GM12878 (cell line): Measurements from ENCODE around the gene UBE2Q2. TPM values are rescaled to one million over a fixed set of nuclear protein-coding genes. Genes with fewer than 3 reads are reported as not detected.

Experiments used
- ATAC-seq: fragments of 200-7000 bp; cut with Tn5 transposase; 3 replicates; pipeline ENCODE4 v1.9.1; 2020; ENCODE audit warnings: mild to moderate bottlenecking, moderate library complexity
- BruUV-seq: library from RNA; stranded (reverse); fragments of 400-500 nt; replicated peaks from 2 replicates; lab custom pipeline; 2021; lab: Mats Ljungman, UMichigan
- CTCF ChIA-PET: fragments of 300-600 bp; sonication (Branson Sonifier 250); formaldehyde crosslinking; extraction: SDS; loops from one replicate; lab custom pipeline; 2021; ENCODE audit warnings: inconsistent platforms; lab: Yijun Ruan, JAX
- POLR2A ChIA-PET: fragments of 350-600 bp; formaldehyde crosslinking; extraction: SDS; loops from one replicate; lab custom pipeline; 2021; ENCODE audit warnings: inconsistent platforms; lab: Charles Lee
- RAD21 ChIA-PET: fragments of 300-600 bp; sonication (Branson Sonifier 250); formaldehyde crosslinking; loops from one replicate; lab custom pipeline; 2023; ENCODE audit warnings: antibody characterized with exemption; ENCODE audit not compliant: unreplicated experiment; lab: Charles Lee
- SMC1A ChIA-PET: fragments of 300-600 bp; sonication (Branson Sonifier 250); formaldehyde crosslinking; loops from one replicate; lab custom pipeline; 2023; ENCODE audit not compliant: unreplicated experiment, uncharacterized antibody; lab: Charles Lee
- DNase-seq: peaks from one replicate; pipeline ENCODE4 v3.0.0-alpha.2; 2011; ENCODE audit warnings: low read depth, low spot score
- FAIRE-seq: peaks from 3 replicates; lab custom pipeline; 2011; peaks lifted over from hg19 to GRCh38; lab: Jason Lieb, UNC
- H2AFZ ChIP-seq: 2 replicates; pipeline ENCODE4 v1.6.0; 2011; ENCODE audit warnings: low read depth, low read length, control low read depth; ENCODE audit not compliant: control insufficient read depth
- H3K27ac ChIP-seq: 2 replicates; pipeline ENCODE4 v1.5.1; 2011; ENCODE audit warnings: control low read depth; ENCODE audit not compliant: control insufficient read depth, insufficient read depth
- H3K27me3 ChIP-seq, 2 experiments: replicated peaks in 1 of 2; 2 replicates each; pipeline versions ENCODE4 v1.6.0 to v1.6.1; 2011; ENCODE audit warnings: low read length in 1 of 2; ENCODE audit not compliant: control insufficient read depth in 2 of 2, insufficient read depth in 2 of 2
- H3K36me3 ChIP-seq, 2 experiments: 2 replicates each; pipeline ENCODE4 v1.5.1; 2011; ENCODE audit warnings: low read length in 1 of 2; ENCODE audit not compliant: control insufficient read depth in 2 of 2, insufficient read depth in 2 of 2
- H3K4me1 ChIP-seq: 2 replicates; pipeline ENCODE4 v1.6.1; 2011; ENCODE audit warnings: mild to moderate bottlenecking, low read length, moderate library complexity, mixed read lengths; ENCODE audit not compliant: control insufficient read depth, insufficient read depth
- H3K4me2 ChIP-seq: 2 replicates; pipeline ENCODE4 v1.6.0; 2011; ENCODE audit warnings: control low read depth; ENCODE audit not compliant: control insufficient read depth, insufficient read depth
- H3K4me3 ChIP-seq: fragments of 200-600 bp; sonication (generic); 2 replicates; pipeline ENCODE4 v1.5.1; 2016
- H3K79me2 ChIP-seq: 2 replicates; pipeline ENCODE4 v1.6.0; 2011; ENCODE audit warnings: low read length; ENCODE audit not compliant: control insufficient read depth, insufficient read depth
- H3K9ac ChIP-seq: 2 replicates; pipeline ENCODE4 v1.8.0; 2011; ENCODE audit warnings: low read length, control low read depth, mixed read lengths; ENCODE audit not compliant: control insufficient read depth, insufficient read depth
- H3K9me3 ChIP-seq: replicated peaks from 3 replicates; pipeline ENCODE4 v1.5.1; 2011; ENCODE audit warnings: mild to moderate bottlenecking, low read length; ENCODE audit not compliant: control insufficient read depth, insufficient read depth
- H4K20me1 ChIP-seq: 2 replicates; pipeline ENCODE4 v1.6.0; 2011; ENCODE audit not compliant: control insufficient read depth, insufficient read depth
- ASH2L ChIP-seq: fragments of 300-600, 200-600 bp; sonication (generic); IDR thresholded peaks from 2 replicates; pipeline ENCODE4 v1.6.1; 2017; ENCODE audit warnings: low read depth, mild to moderate bottlenecking, borderline replicate concordance
- ATF7 ChIP-seq: fragments of 450-650 bp; IDR thresholded peaks from 2 replicates; pipeline ENCODE4 v1.6.1; 2016; ENCODE audit warnings: low read depth, mild to moderate bottlenecking
- BCL11A ChIP-seq: IDR thresholded peaks from 2 replicates; pipeline ENCODE4 v1.6.1; 2011; ENCODE audit warnings: low read depth, low read length
- CHD4 ChIP-seq: fragments of 200-600 bp; sonication (generic); IDR thresholded peaks from 2 replicates; pipeline ENCODE4 v1.6.1; 2016; ENCODE audit warnings: mild to moderate bottlenecking
- DPF2 ChIP-seq: fragments of 450-650 bp; IDR thresholded peaks from 2 replicates; pipeline ENCODE4 v1.6.1; 2017; ENCODE audit warnings: mild to moderate bottlenecking
- EGR1 ChIP-seq, 2 experiments: IDR thresholded peaks; 1 replicate in 1 of 2; 2 replicates in 1 of 2; pipeline ENCODE4 v1.6.1; 2011 to 2012; ENCODE audit warnings: low read depth in 2 of 2, low read length in 2 of 2, borderline replicate concordance in 1 of 2, mild to moderate bottlenecking in 1 of 2, moderate library complexity in 1 of 2
- HDAC6 ChIP-seq: fragments of 200-600 bp; sonication (generic); IDR thresholded peaks from one replicate; pipeline ENCODE4 v1.8.0; 2017; ENCODE audit warnings: antibody characterized with exemption; ENCODE audit not compliant: unreplicated experiment
- SMAD1 ChIP-seq: fragments of 450-650 bp; IDR thresholded peaks from 2 replicates; pipeline ENCODE4 v1.6.1; 2018; ENCODE audit warnings: mild to moderate bottlenecking, low read depth; ENCODE audit not compliant: partially characterized antibody
- SREBF1 ChIP-seq: IDR thresholded peaks from 2 replicates; pipeline ENCODE4 v1.6.1; 2012; ENCODE audit warnings: mild to moderate bottlenecking, low read length
- ZNF622 ChIP-seq: fragments of 450-650 bp; IDR thresholded peaks from 2 replicates; pipeline ENCODE4 v1.6.1; 2017; ENCODE audit warnings: mild to moderate bottlenecking, inconsistent platforms
- WGBS: methylation state at CpG from one replicate; pipeline ENCODE4 v1.1.6; 2016; ENCODE audit warnings: low lambda C conversion rate; ENCODE audit not compliant: insufficient replicate concordance, insufficient coverage; ENCODE audit errors: missing lambda C conversion rate; 5-methylcytosine and 5-hydroxymethylcytosine counted together
- in situ Hi-C: fragments of 300-500 bp; cut with MboI; formaldehyde crosslinking; loops from 9 replicates; pipeline ENCODE4 v1.14.3; 2018; ENCODE audit warnings: mixed read lengths
- intact Hi-C: fragments of 100-400 bp; cut with micrococcal nuclease; formaldehyde crosslinking; loops from one replicate; pipeline ENCODE4 v1.14.2; 2022; ENCODE audit not compliant: unreplicated experiment
- polyA plus RNA-seq, 11 experiments: library from polyadenylated mRNA; depleted of rRNA in 4 of 11; unstranded in 6 of 11; stranded (reverse) in 5 of 11; fragments of >200 nt; fragmentation: Nextera tagmentation in 4 of 11; fragmentation: Illumina TruSeq in 1 of 11; extraction: Ambion mirVana in 4 of 11; extraction: Trizol in 1 of 11; gene quantifications; 1 replicate in 1 of 11; 2 replicates in 10 of 11; pipeline versions ENCODE4 v1.2.1 to v1.2.3, GENCODE V29; 2011 to 2016; ENCODE audit warnings: inconsistent platforms in 2 of 11, missing spikeins in 2 of 11, low read depth in 1 of 11
- total RNA-seq, 4 experiments: library from RNA; depleted of rRNA in 3 of 4; stranded (reverse); fragments of >200 nt in 3 of 4; fragmentation: Illumina TruSeq in 1 of 4; extraction: Trizol in 1 of 4; gene quantifications; 2 replicates each; pipeline versions ENCODE4 v1.2.1 to v1.2.3, GENCODE V29; 2013 to 2021
- TF ChIP-seq, protein P1 (sequence below): IDR thresholded peaks from 2 replicates; pipeline ENCODE4 v1.6.1; 2012; ENCODE audit warnings: low read depth, low read length, improper control_type of control experiment
- TF ChIP-seq, protein P2 (sequence below): IDR thresholded peaks from 2 replicates; pipeline ENCODE4 v1.6.1; 2012; ENCODE audit warnings: low read depth, low read length, improper control_type of control experiment

Gene UBE2Q2
- total and polyA plus RNA-seq, 10 of the 15 experiments (the other 5 are each of a cell fraction or from before 2014, with no cell fraction given): 11.1 to 31.9 (median 21.6) TPM

- Histone ChIP-seq H3K79me2 (no peaks in the 10 kb centered on the region), H4K20me1 (no peaks in the 10 kb centered on the region), H3K9me3 (no peaks in the 10 kb centered on the region), H3K27me3 (no peaks in the 10 kb centered on the region), H2AFZ (no peak overlapping the region), H3K36me3 (peaks cover 0 to 3% of the 10 kb centered on the region in 2 experiments; a peak in 3 of 4 replicates), H3K4me3 (no peak overlapping the region), H3K4me1 (no peaks in the 10 kb centered on the region), H3K27ac (no peak overlapping the region), H3K9ac (no peak overlapping the region), H3K4me2 (no peak overlapping the region)
- intact Hi-C loops: no loop called here
- ChIA-PET SMC1A (interaction anchor here (1.1 kb wide), 1 partner anchor 243 kb away, joined by 3 read pairs; no protein-coding TSS in a partner anchor), POLR2A (no interaction called here), RAD21 (no interaction called here), CTCF (no interaction called here)
- DNase-seq: no peak
- in situ Hi-C loops: no loop called here
- no peak for FAIRE-seq
- BruUV-seq: no TSS peak
- WGBS: 100% methylated on average over 2 of the region's 2 CpGs
- TF ChIP-seq ASH2L: no peak
- TF ChIP-seq DPF2: no peak
- no peak for TF ChIP-seq EGR1 (IDR thresholded peaks at IDR 0.05; ENCODE audit: borderline replicate concordance in 1 of 2, low read depth in 2 of 2, low read length in 2 of 2)
- no peak for TF ChIP-seq CHD4
- no peak for TF ChIP-seq HDAC6
- no peak for TF ChIP-seq SMAD1
- TF ChIP-seq SREBF1: no peak
- TF ChIP-seq, protein P1, sequence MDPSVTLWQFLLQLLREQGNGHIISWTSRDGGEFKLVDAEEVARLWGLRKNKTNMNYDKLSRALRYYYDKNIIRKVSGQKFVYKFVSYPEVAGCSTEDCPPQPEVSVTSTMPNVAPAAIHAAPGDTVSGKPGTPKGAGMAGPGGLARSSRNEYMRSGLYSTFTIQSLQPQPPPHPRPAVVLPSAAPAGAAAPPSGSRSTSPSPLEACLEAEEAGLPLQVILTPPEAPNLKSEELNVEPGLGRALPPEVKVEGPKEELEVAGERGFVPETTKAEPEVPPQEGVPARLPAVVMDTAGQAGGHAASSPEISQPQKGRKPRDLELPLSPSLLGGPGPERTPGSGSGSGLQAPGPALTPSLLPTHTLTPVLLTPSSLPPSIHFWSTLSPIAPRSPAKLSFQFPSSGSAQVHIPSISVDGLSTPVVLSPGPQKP: no peak
- no peak for TF ChIP-seq ZNF622
- TF ChIP-seq, protein P2, sequence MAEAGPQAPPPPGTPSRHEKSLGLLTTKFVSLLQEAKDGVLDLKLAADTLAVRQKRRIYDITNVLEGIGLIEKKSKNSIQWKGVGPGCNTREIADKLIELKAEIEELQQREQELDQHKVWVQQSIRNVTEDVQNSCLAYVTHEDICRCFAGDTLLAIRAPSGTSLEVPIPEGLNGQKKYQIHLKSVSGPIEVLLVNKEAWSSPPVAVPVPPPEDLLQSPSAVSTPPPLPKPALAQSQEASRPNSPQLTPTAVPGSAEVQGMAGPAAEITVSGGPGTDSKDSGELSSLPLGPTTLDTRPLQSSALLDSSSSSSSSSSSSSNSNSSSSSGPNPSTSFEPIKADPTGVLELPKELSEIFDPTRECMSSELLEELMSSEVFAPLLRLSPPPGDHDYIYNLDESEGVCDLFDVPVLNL: no peak
- TF ChIP-seq ATF7: no peak
- no peak for TF ChIP-seq BCL11A
- ATAC-seq: no peak
These were observed 52.5 kb downstream of the UBE2Q2 start for GRCh38 chr15:75895731-75896130.
